MG63 (cell line): ENCODE results near the gene PTPRG. TPM values are rescaled to one million over a fixed set of nuclear protein-coding genes. Genes with fewer than 3 reads are reported as not detected.

Experiments used
- DNase-seq: peaks from one replicate; pipeline ENCODE4 v3.0.0-alpha.2; 2020
- H3K27me3 ChIP-seq: fragments of 250-450 bp; sonication (Bioruptor Pico); 2 replicates; pipeline ENCODE4 v1.5.1; 2020; ENCODE audit warnings: mild to moderate bottlenecking, moderate library complexity
- H3K36me3 ChIP-seq: fragments of 250-450 bp; sonication (Bioruptor Pico); 2 replicates; pipeline ENCODE4 v1.5.1; 2020; ENCODE audit warnings: mild to moderate bottlenecking, moderate library complexity
- H3K4me3 ChIP-seq: fragments of 250-450 bp; sonication (Bioruptor Pico); 2 replicates; pipeline ENCODE4 v1.5.1; 2020; ENCODE audit warnings: mild to moderate bottlenecking, moderate library complexity
- H3K9me3 ChIP-seq: fragments of 250-450 bp; sonication (Bioruptor Pico); 2 replicates; pipeline ENCODE4 v1.5.1; 2020; ENCODE audit warnings: mild to moderate bottlenecking, moderate library complexity
- total RNA-seq: library from RNA; depleted of rRNA; stranded (reverse); fragments of >200 nt; shearing (Covaris generic); gene quantifications from 2 replicates; pipeline ENCODE4 v1.2.3, GENCODE V29; 2014; ENCODE audit warnings: low replicate concordance

The PTPRG gene
- total RNA-seq, 1 experiment from 2014 or later = 3.1 TPM

- no peaks in the 10 kb centered on the region for H3K27me3 ChIP-seq
- no peak for DNase-seq
- H3K9me3 ChIP-seq = no peaks in the 10 kb centered on the region
- H3K4me3 ChIP-seq = no peak overlapping the region
- H3K36me3 ChIP-seq = no peaks in the 10 kb centered on the region
Observed at GRCh38 chr3:61765157-61765876, 203.9 kb downstream of the PTPRG start.

GRCh38 chr3:61768284-61769037 is 207.1 kb downstream of the PTPRG start:
- H3K4me3 ChIP-seq = no peak overlapping the region
- H3K9me3 ChIP-seq = no peaks in the 10 kb centered on the region
- no peaks in the 10 kb centered on the region for H3K36me3 ChIP-seq
- H3K27me3 ChIP-seq = no peaks in the 10 kb centered on the region
- DNase-seq = no peak

GRCh38 chr3:61769266-61769990 is 208.1 kb downstream of the PTPRG start:
- no peak overlapping the region for H3K4me3 ChIP-seq
- no peaks in the 10 kb centered on the region for H3K27me3 ChIP-seq
- no peaks in the 10 kb centered on the region for H3K9me3 ChIP-seq
- no peak for DNase-seq
- H3K36me3 ChIP-seq = no peaks in the 10 kb centered on the region

- DNase-seq = no peak
- H3K27me3 ChIP-seq = no peaks in the 10 kb centered on the region
- H3K36me3 ChIP-seq = no peaks in the 10 kb centered on the region
- H3K9me3 ChIP-seq = no peaks in the 10 kb centered on the region
- no peak overlapping the region for H3K4me3 ChIP-seq
Observed at GRCh38 chr3:61771976-61772375, 210.6 kb downstream of the PTPRG start.

- DNase-seq = no peak
Observed at GRCh38 chr3:61772456-61772855, 211.1 kb downstream of the PTPRG start.

GRCh38 chr3:61774279-61774890 is 213.0 kb downstream of the PTPRG start:
- H3K9me3 ChIP-seq = no peaks in the 10 kb centered on the region
- DNase-seq = no peak
- no peaks in the 10 kb centered on the region for H3K27me3 ChIP-seq
- H3K36me3 ChIP-seq = no peaks in the 10 kb centered on the region
- H3K4me3 ChIP-seq = no peak overlapping the region

More at GRCh38 chr3:61772456-61772855, 211.1 kb downstream of the PTPRG start:
- Histone ChIP-seq H3K4me3 (no peak overlapping the region), H3K36me3 (no peaks in the 10 kb centered on the region), H3K27me3 (no peaks in the 10 kb centered on the region), H3K9me3 (no peaks in the 10 kb centered on the region)

GRCh38 chr3:61776390-61776789 is 215.0 kb downstream of the PTPRG start:
- H3K27me3 ChIP-seq = no peaks in the 10 kb centered on the region
- no peaks in the 10 kb centered on the region for H3K9me3 ChIP-seq
- no peak for DNase-seq
- H3K4me3 ChIP-seq = no peak overlapping the region
- no peaks in the 10 kb centered on the region for H3K36me3 ChIP-seq

- Histone ChIP-seq H3K4me3 (no peak overlapping the region), H3K27me3 (no peaks in the 10 kb centered on the region), H3K36me3 (no peaks in the 10 kb centered on the region), H3K9me3 (no peaks in the 10 kb centered on the region)
- no peak for DNase-seq
Observed at GRCh38 chr3:61777483-61777882, 216.1 kb downstream of the PTPRG start.

- Histone ChIP-seq H3K36me3 (no peaks in the 10 kb centered on the region), H3K9me3 (no peaks in the 10 kb centered on the region), H3K27me3 (no peaks in the 10 kb centered on the region), H3K4me3 (no peak overlapping the region)
- DNase-seq = no peak
Observed at GRCh38 chr3:61778095-61778494, 216.7 kb downstream of the PTPRG start.

- DNase-seq = no peak
- H3K27me3 ChIP-seq = no peaks in the 10 kb centered on the region
- no peaks in the 10 kb centered on the region for H3K9me3 ChIP-seq
- no peaks in the 10 kb centered on the region for H3K36me3 ChIP-seq
- no peak overlapping the region for H3K4me3 ChIP-seq
Observed at GRCh38 chr3:61780016-61780415, 218.6 kb downstream of the PTPRG start.

GRCh38 chr3:61780455-61781228 is 219.3 kb downstream of the PTPRG start:
- Histone ChIP-seq H3K36me3 (no peaks in the 10 kb centered on the region), H3K27me3 (no peaks in the 10 kb centered on the region), H3K9me3 (no peaks in the 10 kb centered on the region), H3K4me3 (no peak overlapping the region)
- DNase-seq = no peak

- no peaks in the 10 kb centered on the region for H3K27me3 ChIP-seq
- no peak overlapping the region for H3K4me3 ChIP-seq
- H3K36me3 ChIP-seq = no peaks in the 10 kb centered on the region
- H3K9me3 ChIP-seq = no peaks in the 10 kb centered on the region
- DNase-seq = peak; percentile 10
Observed at GRCh38 chr3:61783993-61784718, 222.8 kb downstream of the PTPRG start.

- no peak overlapping the region for H3K4me3 ChIP-seq
- no peak for DNase-seq
- H3K27me3 ChIP-seq = no peaks in the 10 kb centered on the region
- H3K36me3 ChIP-seq = no peaks in the 10 kb centered on the region
- H3K9me3 ChIP-seq = no peaks in the 10 kb centered on the region
Observed at GRCh38 chr3:61788623-61789507, 227.5 kb downstream of the PTPRG start.

GRCh38 chr3:61789861-61790260 is 228.5 kb downstream of the PTPRG start:
- no peak for DNase-seq
- Histone ChIP-seq H3K27me3 (no peaks in the 10 kb centered on the region), H3K9me3 (no peaks in the 10 kb centered on the region), H3K4me3 (no peak overlapping the region), H3K36me3 (no peaks in the 10 kb centered on the region)

- no peak for DNase-seq
- Histone ChIP-seq H3K4me3 (no peak overlapping the region), H3K9me3 (no peaks in the 10 kb centered on the region), H3K36me3 (no peaks in the 10 kb centered on the region), H3K27me3 (no peaks in the 10 kb centered on the region)
Observed at GRCh38 chr3:61790411-61790810, 229.0 kb downstream of the PTPRG start.
